HepG2 (cell line): ENCODE results near the gene NFAT5. TPM values are rescaled to one million over a fixed set of nuclear protein-coding genes. Genes with fewer than 3 reads are reported as not detected.

Source experiments
- ATAC-seq: fragments of 200-7000 bp; cut with Tn5 transposase; 3 replicates; pipeline ENCODE4 v1.9.1; 2020; ENCODE audit warnings: mild to moderate bottlenecking, moderate library complexity
- BruUV-seq: library from RNA; stranded (reverse); fragments of 400-500 nt; replicated peaks from 2 replicates; lab custom pipeline; 2021; lab: Mats Ljungman, UMichigan
- CTCF ChIA-PET: fragments of 300-600 bp; formaldehyde crosslinking; extraction: SDS; loops from one replicate; lab custom pipeline; 2021; ENCODE audit warnings: low total read pairs, inconsistent platforms, low intra/inter-chr PET ratio; lab: Yijun Ruan, JAX
- POLR2A ChIA-PET: fragments of 350-600 bp; sonication (Branson Sonifier 250); formaldehyde crosslinking; loops from one replicate; lab custom pipeline; 2020; ENCODE audit warnings: antibody characterized with exemption, inconsistent platforms; lab: Yijun Ruan, JAX
- DNase-seq: peaks from one replicate; pipeline ENCODE4 v3.0.0-alpha.2; 2015; ENCODE audit warnings: low spot score
- FAIRE-seq: peaks from 3 replicates; lab custom pipeline; 2011; peaks lifted over from hg19 to GRCh38; lab: Jason Lieb, UNC
- H2AFZ ChIP-seq: one replicate; pipeline ENCODE4 v1.6.1; 2011; ENCODE audit warnings: low read length, inconsistent platforms
- H3K27ac ChIP-seq: fragments of 300-600 bp; 3 replicates; pipeline ENCODE4 v1.8.0; 2011; ENCODE audit warnings: mixed run types, mild to moderate bottlenecking, mixed read lengths, low read length, inconsistent platforms; ENCODE audit not compliant: insufficient read depth; ENCODE audit errors: extremely low read length
- H3K27me3 ChIP-seq, 2 experiments: fragments of 200-600 bp in 1 of 2; 2 replicates in 1 of 2; 3 replicates in 1 of 2; pipeline versions ENCODE4 v1.6.0 to v1.8.0; 2011; ENCODE audit warnings: low read length in 2 of 2, mild to moderate bottlenecking in 2 of 2, moderate library complexity in 2 of 2, inconsistent platforms in 1 of 2; ENCODE audit not compliant: insufficient read depth in 2 of 2, control insufficient read depth in 1 of 2
- H3K36me3 ChIP-seq, 2 experiments: fragments of 200-600 bp in 1 of 2; replicated peaks in 1 of 2; 2 replicates in 1 of 2; 3 replicates in 1 of 2; pipeline versions ENCODE4 v1.5.1 to v1.8.0; 2011; ENCODE audit warnings: low read length in 2 of 2, inconsistent platforms in 1 of 2; ENCODE audit not compliant: insufficient read depth in 2 of 2, control insufficient read depth in 1 of 2
- H3K4me1 ChIP-seq: 2 replicates; pipeline ENCODE4 v1.5.1; 2012; ENCODE audit warnings: low read length, inconsistent platforms; ENCODE audit not compliant: insufficient read depth
- H3K4me2 ChIP-seq: 2 replicates; pipeline ENCODE4 v1.6.0; 2011; ENCODE audit warnings: low read depth, low read length, inconsistent platforms
- H3K4me3 ChIP-seq, 3 experiments: fragments of 200-600 bp in 1 of 3; sonication (generic), shearing (Covaris generic) in 1 of 3; replicated peaks in 1 of 3; 2 replicates each; pipeline ENCODE4 v1.5.1; 2011 to 2016; ENCODE audit warnings: low read length in 3 of 3, inconsistent platforms in 2 of 3, low read depth in 2 of 3, mild to moderate bottlenecking in 2 of 3, control low read depth in 1 of 3, mixed read lengths in 1 of 3; ENCODE audit not compliant: insufficient read depth in 1 of 3
- H3K79me2 ChIP-seq: one replicate; pipeline ENCODE4 v1.6.1; 2011; ENCODE audit warnings: low read length, inconsistent platforms; ENCODE audit not compliant: insufficient read depth
- H3K9ac ChIP-seq: 2 replicates; pipeline ENCODE4 v1.6.0; 2011; ENCODE audit warnings: mild to moderate bottlenecking, low read depth, low read length, inconsistent platforms; ENCODE audit not compliant: insufficient read depth
- H3K9me3 ChIP-seq: 2 replicates; pipeline ENCODE4 v1.5.1; 2012; ENCODE audit warnings: mild to moderate bottlenecking, low read length
- H4K20me1 ChIP-seq: 2 replicates; pipeline ENCODE4 v1.6.0; 2011; ENCODE audit warnings: inconsistent platforms, mild to moderate bottlenecking, low read length, moderate library complexity; ENCODE audit not compliant: insufficient read depth
- ATRX ChIP-seq: sonication (generic); formaldehyde crosslinking; IDR thresholded peaks from 2 replicates; pipeline ENCODE4 v1.4.0; 2020; ENCODE audit warnings: missing genetic modification reagents, borderline replicate concordance
- JDP2 ChIP-seq: sonication (generic); formaldehyde crosslinking; IDR thresholded peaks from 2 replicates; pipeline ENCODE4 v1.8.1; 2022; ENCODE audit warnings: missing genetic modification reagents, borderline replicate concordance
- PAWR ChIP-seq: sonication (generic); formaldehyde crosslinking; IDR thresholded peaks from 2 replicates; pipeline ENCODE4 v1.4.0; 2020; ENCODE audit warnings: missing genetic modification reagents, mild to moderate bottlenecking, borderline replicate concordance
- SNAI1 ChIP-seq: sonication (generic); formaldehyde crosslinking; IDR thresholded peaks from 2 replicates; pipeline ENCODE4 v1.5.0; 2020; ENCODE audit warnings: mild to moderate bottlenecking, missing genetic modification reagents, borderline replicate concordance
- TAF15 ChIP-seq: fragments of 200-400 bp; formaldehyde crosslinking; IDR thresholded peaks from one replicate; pipeline ENCODE4 v1.6.1; 2018; ENCODE audit warnings: mild to moderate bottlenecking, low read depth, low read length; ENCODE audit not compliant: poor library complexity, severe bottlenecking
- TBP ChIP-seq: sonication (generic); formaldehyde crosslinking; IDR thresholded peaks from 2 replicates; pipeline ENCODE4 v1.5.0; 2020; ENCODE audit warnings: missing genetic modification reagents
- YEATS4 ChIP-seq: sonication (generic); formaldehyde crosslinking; IDR thresholded peaks from 2 replicates; pipeline ENCODE4 v1.4.0; 2020; ENCODE audit warnings: missing genetic modification reagents, borderline replicate concordance
- ZBTB38 ChIP-seq: sonication (generic); formaldehyde crosslinking; IDR thresholded peaks from 2 replicates; pipeline ENCODE4 v1.5.1; 2020; ENCODE audit warnings: mild to moderate bottlenecking, missing genetic modification reagents
- ZNF33A ChIP-seq: sonication (generic); formaldehyde crosslinking; IDR thresholded peaks from 2 replicates; pipeline ENCODE4 v1.5.1; 2020; ENCODE audit warnings: missing genetic modification reagents, mild to moderate bottlenecking, moderate library complexity, borderline replicate concordance
- ZNF354B ChIP-seq: sonication (generic); formaldehyde crosslinking; IDR thresholded peaks from 2 replicates; pipeline ENCODE4 v1.8.0; 2022; ENCODE audit warnings: mild to moderate bottlenecking, missing genetic modification reagents
- ZNF432 ChIP-seq: sonication (generic); formaldehyde crosslinking; IDR thresholded peaks from 2 replicates; pipeline ENCODE4 v1.5.0; 2020; ENCODE audit warnings: missing genetic modification reagents, mild to moderate bottlenecking, borderline replicate concordance
- WGBS: methylation state at CpG from one replicate; pipeline ENCODE4 v1.1.6; 2017; ENCODE audit warnings: low lambda C conversion rate; 5-methylcytosine and 5-hydroxymethylcytosine counted together
- in situ Hi-C: cut with HindIII; loops from 2 replicates; pipeline ENCODE4 v1.10.0; 2017; ENCODE audit warnings: low pct_unique_long_range_greater_than_20kb; ENCODE audit not compliant: extremely low pct_ligation_motif_present
- intact Hi-C: fragments of 100-400 bp; cut with micrococcal nuclease; formaldehyde crosslinking; loops from one replicate; pipeline ENCODE4 v1.10.0; 2022; ENCODE audit not compliant: unreplicated experiment
- polyA plus RNA-seq, 8 experiments: library from polyadenylated mRNA; depleted of rRNA in 3 of 8; stranded (reverse) in 7 of 8; unstranded in 1 of 8; fragments of >200 nt; fragmentation: Illumina TruSeq in 4 of 8; extraction: Trizol in 4 of 8; gene quantifications; 2 replicates each; pipeline versions ENCODE4 v1.2.1 to v1.2.3, GENCODE V29; 2011 to 2016; ENCODE audit warnings: low read depth in 4 of 8, missing spikeins in 1 of 8, mixed read lengths in 1 of 8; ENCODE audit not compliant: insufficient read depth in 1 of 8
- total RNA-seq, 5 experiments: library from RNA; depleted of rRNA; stranded (reverse); fragments of >200 nt; fragmentation: Illumina TruSeq; extraction: Trizol; gene quantifications; 2 replicates each; pipeline ENCODE4 v1.2.3, GENCODE V29; 2016; ENCODE audit warnings: low read depth in 1 of 5
- TF ChIP-seq, protein P1 (sequence below): sonication (generic); formaldehyde crosslinking; IDR thresholded peaks from 2 replicates; pipeline ENCODE4 v1.4.0; 2020; ENCODE audit warnings: mild to moderate bottlenecking, missing genetic modification reagents
- TF ChIP-seq, protein P2 (sequence below): sonication (generic); formaldehyde crosslinking; IDR thresholded peaks from 2 replicates; pipeline ENCODE4 v1.4.0; 2020; ENCODE audit warnings: mild to moderate bottlenecking, missing genetic modification reagents
- TF ChIP-seq, protein P3 (sequence below): sonication (generic); formaldehyde crosslinking; IDR thresholded peaks from 2 replicates; pipeline ENCODE4 v1.8.1; 2023; ENCODE audit warnings: missing genetic modification reagents, mild to moderate bottlenecking, borderline replicate concordance
- TF ChIP-seq, protein P4 (sequence below): sonication (generic); formaldehyde crosslinking; IDR thresholded peaks from 2 replicates; pipeline ENCODE4 v1.5.0; 2020; ENCODE audit warnings: mild to moderate bottlenecking, low read depth, missing genetic modification reagents, borderline replicate concordance

Gene NFAT5
- total and polyA plus RNA-seq, 2 of the 13 experiments (the other 11 are each of a cell fraction or from before 2014, with no cell fraction given) = 20.5 to 54.3 TPM

DNA sequence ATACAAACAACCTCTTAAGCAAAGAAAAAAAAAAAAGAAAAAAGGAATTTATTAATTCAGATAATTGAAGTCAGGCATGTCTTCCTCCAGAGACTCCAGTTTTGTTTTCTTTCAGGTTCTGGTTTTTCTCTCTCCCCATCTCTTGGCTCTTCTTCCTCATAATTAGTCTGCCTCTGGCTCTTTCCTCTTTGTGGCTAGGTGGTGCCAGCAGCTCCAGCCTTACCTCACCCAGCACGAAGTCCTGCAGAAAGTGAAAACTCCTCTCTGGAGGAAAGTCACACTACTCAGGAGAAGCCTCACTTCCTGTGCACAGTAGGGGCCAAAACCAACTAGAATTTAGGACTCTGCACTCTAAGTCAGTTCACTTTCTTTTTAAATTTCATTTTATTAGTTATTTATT is 10.3 kb upstream of the NFAT5 start:
- ATAC-seq (no peak; the same call in 2 of the 3 replicates), FAIRE-seq (no peak), DNase-seq (no peak)
- no peak for TF ChIP-seq TBP
- no peak for TF ChIP-seq TAF15
- TF ChIP-seq, protein P1, sequence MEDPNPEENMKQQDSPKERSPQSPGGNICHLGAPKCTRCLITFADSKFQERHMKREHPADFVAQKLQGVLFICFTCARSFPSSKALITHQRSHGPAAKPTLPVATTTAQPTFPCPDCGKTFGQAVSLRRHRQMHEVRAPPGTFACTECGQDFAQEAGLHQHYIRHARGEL (CRISPR knock-in tag) = no peak
- TF ChIP-seq ATRX (CRISPR knock-in tag) = no peak
- no peak for TF ChIP-seq SNAI1 (CRISPR knock-in tag)
- TF ChIP-seq ZBTB38 = no peak
- no peak for TF ChIP-seq ZNF33A (CRISPR knock-in tag)
- TF ChIP-seq PAWR (CRISPR knock-in tag) = no peak
- TF ChIP-seq, protein P2, sequence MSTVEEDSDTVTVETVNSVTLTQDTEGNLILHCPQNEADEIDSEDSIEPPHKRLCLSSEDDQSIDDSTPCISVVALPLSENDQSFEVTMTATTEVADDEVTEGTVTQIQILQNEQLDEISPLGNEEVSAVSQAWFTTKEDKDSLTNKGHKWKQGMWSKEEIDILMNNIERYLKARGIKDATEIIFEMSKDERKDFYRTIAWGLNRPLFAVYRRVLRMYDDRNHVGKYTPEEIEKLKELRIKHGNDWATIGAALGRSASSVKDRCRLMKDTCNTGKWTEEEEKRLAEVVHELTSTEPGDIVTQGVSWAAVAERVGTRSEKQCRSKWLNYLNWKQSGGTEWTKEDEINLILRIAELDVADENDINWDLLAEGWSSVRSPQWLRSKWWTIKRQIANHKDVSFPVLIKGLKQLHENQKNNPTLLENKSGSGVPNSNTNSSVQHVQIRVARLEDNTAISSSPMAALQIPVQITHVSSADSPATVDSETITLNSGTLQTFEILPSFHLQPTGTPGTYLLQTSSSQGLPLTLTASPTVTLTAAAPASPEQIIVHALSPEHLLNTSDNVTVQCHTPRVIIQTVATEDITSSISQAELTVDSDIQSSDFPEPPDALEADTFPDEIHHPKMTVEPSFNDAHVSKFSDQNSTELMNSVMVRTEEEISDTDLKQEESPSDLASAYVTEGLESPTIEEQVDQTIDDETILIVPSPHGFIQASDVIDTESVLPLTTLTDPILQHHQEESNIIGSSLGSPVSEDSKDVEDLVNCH = no peak
- no peak for TF ChIP-seq ZNF354B (CRISPR knock-in tag)
- TF ChIP-seq YEATS4 (CRISPR knock-in tag) = no peak
- TF ChIP-seq ZNF432 (CRISPR knock-in tag) = no peak
- TF ChIP-seq, protein P3, sequence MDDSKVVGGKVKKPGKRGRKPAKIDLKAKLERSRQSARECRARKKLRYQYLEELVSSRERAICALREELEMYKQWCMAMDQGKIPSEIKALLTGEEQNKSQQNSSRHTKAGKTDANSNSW (CRISPR knock-in tag) = no peak
- TF ChIP-seq, protein P4, sequence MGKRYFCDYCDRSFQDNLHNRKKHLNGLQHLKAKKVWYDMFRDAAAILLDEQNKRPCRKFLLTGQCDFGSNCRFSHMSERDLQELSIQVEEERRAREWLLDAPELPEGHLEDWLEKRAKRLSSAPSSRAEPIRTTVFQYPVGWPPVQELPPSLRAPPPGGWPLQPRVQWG (CRISPR knock-in tag) = no peak
- no peak for TF ChIP-seq JDP2
- H3K4me3 ChIP-seq = no peak overlapping the region
- intact Hi-C loops (no loop called here), in situ Hi-C loops (no loop called here)
- H4K20me1 ChIP-seq = no peaks in the 10 kb centered on the region
- CTCF ChIA-PET = no interaction called here
- no peaks in the 10 kb centered on the region for H3K36me3 ChIP-seq
- POLR2A ChIA-PET = interaction anchor here (3.4 kb wide), 1 partner anchor 9 kb away, joined by 17 read pairs; the partner anchor contains the start of gene NFAT5
- no peaks in the 10 kb centered on the region for H3K27me3 ChIP-seq
- H3K9me3 ChIP-seq = no peaks in the 10 kb centered on the region
- H3K4me2 ChIP-seq = no peak overlapping the region
- H2AFZ ChIP-seq = no peak overlapping the region
- peaks cover 24% of the 10 kb centered on the region for H3K4me1 ChIP-seq
- H3K9ac ChIP-seq = no peak overlapping the region
- H3K79me2 ChIP-seq = no peaks in the 10 kb centered on the region
- H3K27ac ChIP-seq = no peak overlapping the region
- no TSS peak for BruUV-seq
- 41% methylated on average over 1 of the region's 1 CpG for WGBS
